Measurements from ENCODE around the gene LRRC26.

LRRC26 gene

DNA sequence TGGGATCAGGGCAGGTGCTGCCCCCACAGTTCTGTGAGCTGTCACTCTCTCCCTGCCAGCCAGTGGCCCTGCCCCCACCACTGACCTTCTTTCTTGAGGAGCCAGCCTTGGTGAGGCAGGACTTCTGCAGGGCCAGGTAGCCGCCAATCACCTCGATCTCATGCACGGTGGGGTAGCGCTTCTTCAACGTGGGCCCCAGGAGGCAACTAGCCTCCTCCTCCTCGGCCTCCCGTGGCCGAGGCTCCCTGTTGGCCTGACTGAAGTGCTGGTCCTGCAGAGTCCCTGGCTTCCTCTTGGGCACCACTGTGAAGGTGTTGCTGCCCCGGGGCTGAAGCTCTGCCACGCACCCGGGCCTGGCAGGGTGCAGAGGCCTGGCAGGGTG is 29.0 kb upstream of the LRRC26 start:
- DNase-seq = no peak

DNA sequence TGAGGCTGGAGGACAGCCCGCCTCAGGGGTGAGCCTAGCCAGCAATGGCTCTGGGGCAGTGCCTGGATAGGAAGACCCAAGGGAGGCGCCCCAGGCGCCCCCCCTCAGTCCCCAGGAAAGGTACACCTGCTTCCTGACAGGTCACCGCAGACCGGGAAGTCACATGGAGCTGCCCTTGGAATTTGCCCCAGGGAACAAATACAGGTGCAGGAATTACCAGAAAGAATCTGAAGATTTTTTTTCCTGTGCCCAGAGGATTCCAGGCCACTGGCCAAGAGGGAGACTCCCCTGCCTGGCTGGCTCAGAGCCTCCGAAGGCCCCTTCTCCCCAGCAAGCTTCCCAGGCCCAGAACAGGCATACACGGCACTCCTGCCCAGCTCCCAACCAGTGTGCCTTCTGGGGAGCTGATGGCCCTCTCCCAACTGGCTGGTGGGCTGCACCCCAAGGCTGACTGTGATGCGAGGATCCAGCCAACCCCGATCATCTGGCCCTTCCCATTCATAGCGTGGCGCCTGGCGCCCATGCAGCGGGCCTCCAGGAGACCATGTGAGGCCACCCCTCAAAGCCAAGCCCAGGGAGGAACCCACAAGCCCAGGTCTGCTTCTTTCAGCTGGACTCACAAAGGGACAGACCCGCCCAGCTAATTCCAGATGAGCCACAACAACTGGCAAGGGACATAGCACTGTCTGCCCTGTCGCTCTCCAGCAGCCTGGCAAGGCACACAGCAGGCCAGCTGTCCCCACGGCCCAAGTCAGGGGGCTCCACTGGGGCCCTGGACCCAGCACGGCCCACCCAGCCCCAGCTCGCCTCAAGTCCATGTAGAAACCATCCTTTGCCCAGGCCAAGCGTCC is 28.4 kb upstream of the LRRC26 start:
- DNase-seq = no peak

DNA sequence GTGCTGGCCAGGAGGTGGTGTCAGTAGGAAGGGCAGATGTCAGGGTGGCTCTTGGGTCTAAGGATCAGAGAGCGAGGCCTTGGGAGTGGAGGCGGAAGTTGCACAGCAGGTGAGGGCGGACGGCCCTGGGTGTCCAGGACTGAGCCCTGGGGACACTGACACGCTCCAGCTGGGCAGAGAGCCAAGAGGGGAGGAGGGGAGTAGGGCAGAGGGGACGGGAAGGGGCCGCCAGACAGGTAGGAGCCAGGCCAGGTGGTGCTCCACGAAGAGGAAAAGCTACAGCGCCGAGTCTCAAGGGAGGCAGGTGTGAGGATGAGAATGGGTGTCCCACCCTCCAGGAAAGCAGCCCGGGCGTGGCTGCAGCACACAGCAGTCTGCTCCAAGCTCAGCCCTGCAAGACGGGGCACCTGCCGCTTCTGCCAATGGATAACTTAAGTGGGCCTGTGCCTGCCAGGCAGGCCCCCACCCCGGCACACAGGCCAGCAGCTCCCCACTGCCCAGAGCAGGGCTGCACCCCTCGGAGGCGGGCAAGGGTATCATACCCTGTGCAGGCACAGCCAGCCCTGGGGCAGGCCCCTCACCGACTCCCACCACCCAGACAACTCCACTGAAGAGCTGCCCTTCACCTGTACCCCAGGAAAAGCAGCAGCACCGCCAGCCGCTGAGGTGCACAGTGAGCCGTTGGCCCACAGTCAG is 25.8 kb upstream of the LRRC26 start:
- DNase-seq = peak; percentile 90

DNA sequence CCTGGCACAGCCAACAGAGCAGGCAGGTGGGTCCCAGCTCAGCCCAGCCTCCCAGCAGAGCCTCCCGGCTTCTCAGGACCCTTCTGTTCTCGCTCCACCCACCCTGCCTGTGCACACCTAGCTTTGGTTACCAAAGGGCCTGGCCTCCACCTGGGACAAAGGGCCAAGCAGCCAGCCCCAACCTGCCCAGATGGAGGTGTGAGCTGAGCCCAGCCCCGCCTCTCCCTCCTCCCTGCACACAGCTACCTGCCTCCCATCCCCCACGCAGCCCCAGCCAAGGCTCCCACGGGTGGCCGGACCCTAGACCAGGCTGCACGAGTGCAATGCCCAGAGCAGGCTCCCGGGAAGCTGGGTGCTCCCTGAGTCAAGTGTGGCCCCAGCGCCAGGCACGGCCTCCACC is 25.1 kb upstream of the LRRC26 start:
- peak; percentile 89 for DNase-seq

DNA sequence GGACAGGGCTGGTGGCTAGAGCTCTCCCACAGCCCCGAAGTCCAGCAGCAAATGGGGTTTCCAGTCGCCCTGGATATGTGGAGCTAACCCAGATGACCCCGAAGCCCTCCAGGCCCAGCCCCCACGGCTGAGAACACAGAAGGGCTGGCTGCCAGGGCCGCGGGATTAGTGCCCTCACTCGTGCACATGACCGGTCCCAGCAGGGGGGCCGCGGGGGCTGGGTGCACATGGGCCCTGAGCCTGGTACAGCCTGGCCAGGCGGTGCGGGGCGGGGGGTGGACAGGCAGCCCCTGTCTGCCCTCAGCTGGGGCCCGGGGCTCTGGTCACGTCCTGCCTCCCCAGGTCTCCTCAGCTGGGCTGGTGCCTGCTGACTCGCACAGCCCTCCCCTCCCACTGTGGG is 24.5 kb upstream of the LRRC26 start:
- DNase-seq = peak; percentile 23

DNA sequence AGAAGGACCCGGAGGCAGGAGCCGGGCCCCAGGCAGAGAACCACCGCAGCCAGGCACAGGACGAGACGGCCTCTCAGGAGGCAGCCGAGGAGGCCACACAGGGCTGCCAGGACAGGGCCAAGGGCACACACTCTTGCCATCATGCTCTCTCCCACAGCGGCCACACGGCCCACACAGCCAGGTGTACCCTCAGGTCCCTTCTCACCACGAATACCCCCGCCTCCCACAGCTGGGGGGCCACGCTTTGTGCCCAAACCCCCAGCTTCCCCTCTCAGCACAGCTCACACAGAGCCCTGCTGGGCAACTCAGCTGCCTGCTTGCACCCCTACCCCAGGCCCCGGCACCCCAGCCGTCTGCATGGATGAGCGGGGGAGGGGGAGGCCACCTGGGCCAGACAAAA is 23.9 kb upstream of the LRRC26 start:
- no peak for DNase-seq

DNA sequence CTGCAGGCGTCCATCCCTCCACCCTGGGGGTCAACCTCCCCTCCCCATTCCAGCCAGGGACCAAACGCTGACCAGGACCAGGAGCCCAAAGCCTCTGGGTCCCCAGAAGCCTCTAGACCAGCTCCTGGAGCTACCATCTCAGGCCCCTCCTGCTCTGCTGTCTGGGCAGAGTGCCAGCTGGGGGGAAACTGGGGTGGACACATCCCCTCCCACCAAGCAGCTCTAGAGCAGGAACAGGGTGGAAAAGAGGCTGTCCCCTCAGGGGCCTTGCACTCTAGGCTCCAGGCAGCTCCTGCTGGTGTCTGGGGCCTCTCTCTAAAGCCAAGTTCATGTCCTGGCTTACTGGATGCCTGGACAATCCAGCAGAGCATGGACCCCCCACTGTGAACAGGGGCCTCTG is 23.0 kb upstream of the LRRC26 start:
- no peak for DNase-seq

DNA sequence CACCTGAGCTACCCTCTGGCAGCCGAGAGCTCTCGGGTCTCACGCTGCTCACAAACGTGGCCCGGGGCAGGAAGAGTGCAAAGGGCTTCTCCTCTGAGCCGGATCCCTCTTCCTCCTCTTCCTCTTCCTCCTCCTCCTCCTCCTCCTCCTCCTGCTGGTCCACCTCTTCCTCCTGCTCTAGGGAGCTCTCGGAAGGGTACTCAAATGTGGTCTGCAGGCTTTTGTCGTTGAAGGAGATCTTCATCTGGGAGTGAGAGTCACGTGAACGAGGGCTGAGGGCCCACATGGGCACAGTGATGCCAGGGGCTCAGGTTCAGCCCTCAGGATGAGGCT is 22.6 kb upstream of the LRRC26 start:
- no peak for DNase-seq

DNA sequence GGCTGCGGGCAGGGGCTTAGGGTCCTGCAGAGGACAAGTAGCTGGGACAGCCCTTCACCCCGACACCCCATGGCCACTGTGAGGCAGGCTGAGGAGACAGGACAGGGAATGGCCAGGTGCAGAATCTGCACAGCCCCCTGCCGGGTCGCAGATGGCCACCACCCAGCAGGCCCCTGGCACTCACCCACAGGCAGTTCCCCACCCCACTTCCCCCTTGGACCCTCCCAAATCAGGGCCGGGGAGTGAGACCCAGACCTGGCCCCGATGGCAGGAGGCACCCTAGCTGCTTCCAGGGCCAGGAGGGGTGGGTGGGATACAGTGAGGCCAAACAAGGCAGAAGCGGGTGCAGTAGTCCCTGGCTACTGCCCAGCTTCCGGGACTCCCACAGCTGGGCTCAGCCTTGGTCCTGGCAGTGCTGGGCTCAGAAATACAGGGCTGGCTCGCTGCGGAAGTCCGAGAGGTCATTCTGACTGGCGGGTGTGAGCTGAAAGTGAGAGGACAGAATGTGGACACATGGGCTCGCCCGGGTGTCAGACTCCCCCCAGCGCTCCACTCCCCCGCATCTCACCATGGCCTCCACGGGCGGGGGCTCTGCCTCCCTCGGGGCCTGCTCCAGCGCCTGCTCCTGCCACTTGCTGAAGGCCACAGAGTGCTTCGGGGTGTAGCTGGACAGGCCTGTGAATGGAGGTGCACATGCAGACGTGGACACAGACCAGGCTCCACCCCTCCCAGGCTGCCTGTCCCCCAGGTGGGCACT is 22.0 kb upstream of the LRRC26 start:
- DNase-seq = no peak

DNA sequence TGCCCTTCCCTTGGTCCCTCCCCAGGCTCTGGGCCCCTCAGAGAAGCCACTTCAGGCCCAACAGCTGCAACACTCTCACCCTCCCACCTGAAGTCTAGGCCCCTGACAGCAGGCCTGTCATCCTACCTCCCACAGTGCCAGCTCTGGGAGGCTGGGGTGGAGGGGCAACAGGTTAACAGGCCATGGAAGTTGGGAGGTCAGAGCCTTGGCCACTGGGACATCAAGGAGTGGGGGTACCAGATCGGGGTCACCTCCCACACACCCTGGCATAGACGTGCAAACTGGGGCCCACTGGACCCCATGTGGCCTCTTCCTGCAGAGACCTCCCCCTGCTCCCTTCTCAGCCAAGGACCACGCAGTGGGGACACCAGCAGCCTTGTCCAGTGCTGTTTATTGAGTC is 21.4 kb upstream of the LRRC26 start:
- DNase-seq = no peak

DNA sequence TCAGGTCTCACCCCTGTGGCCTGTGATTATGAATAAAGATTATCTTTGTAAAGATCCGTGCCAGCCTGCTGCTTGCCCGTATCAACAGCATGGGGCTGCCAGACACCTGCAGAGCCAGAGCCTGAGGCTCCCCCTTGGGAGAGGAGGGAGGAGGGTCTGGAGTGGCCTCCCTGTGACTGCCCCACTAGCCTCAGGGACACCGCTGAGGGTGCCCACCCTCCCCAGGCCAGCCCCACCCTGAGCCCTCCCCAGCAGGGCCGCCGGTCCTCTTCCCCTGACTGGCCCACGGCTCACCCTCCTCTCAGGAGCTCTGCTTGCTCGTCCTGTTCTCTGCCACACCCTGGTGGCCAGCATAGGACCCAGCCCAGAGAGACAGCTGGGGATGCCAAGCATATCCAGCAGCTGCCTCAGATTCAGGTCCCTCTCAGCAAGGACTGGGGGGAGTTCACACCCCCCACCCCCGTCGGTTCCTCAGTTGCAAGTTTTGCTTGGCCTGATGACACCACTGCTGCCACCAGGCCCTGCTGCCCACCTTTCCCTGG is 20.5 kb upstream of the LRRC26 start:
- DNase-seq = no peak

DNA sequence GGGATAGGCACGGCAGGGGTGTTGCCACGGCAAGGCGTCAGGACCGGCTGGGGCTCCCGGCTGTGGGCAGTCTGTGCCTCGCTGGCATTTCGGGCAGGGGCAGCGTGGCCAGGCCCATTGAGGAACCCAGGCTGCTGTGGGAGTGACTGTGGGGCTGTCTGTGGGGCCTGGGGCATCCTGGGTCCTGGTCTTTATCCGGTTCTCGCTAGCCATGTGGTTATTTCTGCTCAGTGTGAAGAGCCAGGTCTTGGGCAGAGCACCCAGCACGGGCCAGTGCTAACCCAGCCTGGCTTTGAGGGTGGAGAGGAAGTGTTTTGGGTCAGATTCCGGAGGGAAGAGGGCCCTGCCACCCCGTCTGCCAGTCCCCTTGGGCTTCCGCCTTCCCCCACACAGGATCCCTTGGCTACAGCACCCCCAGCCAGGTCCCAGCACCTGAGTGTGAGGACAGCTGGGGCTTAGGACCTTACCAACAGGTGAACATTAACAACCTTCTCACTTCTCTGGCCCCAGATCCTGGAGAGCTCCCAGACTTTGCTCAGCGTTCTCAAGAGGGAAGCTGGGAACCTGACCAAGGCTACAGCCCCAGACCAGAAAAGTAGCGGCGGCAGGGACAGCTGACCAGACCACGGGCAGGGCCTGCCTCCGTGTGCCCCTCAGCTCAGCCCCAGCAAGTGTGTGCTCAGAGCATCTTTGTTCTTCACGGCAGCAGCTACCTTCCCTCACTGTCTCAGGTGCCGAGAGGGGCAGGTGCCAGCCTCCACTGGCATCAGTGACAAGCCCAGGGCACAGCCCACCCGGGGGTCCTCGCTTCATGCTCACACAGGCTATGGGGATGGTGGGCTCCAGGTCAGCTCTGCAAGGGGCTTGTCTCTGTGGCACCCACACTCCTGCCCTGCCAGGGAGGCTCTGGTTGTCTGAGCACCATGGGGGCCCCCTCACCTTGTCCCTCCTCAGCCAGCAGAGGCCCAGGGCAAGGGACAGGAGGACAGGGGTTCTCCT is 19.7 kb upstream of the LRRC26 start:
- no peak for DNase-seq

DNA sequence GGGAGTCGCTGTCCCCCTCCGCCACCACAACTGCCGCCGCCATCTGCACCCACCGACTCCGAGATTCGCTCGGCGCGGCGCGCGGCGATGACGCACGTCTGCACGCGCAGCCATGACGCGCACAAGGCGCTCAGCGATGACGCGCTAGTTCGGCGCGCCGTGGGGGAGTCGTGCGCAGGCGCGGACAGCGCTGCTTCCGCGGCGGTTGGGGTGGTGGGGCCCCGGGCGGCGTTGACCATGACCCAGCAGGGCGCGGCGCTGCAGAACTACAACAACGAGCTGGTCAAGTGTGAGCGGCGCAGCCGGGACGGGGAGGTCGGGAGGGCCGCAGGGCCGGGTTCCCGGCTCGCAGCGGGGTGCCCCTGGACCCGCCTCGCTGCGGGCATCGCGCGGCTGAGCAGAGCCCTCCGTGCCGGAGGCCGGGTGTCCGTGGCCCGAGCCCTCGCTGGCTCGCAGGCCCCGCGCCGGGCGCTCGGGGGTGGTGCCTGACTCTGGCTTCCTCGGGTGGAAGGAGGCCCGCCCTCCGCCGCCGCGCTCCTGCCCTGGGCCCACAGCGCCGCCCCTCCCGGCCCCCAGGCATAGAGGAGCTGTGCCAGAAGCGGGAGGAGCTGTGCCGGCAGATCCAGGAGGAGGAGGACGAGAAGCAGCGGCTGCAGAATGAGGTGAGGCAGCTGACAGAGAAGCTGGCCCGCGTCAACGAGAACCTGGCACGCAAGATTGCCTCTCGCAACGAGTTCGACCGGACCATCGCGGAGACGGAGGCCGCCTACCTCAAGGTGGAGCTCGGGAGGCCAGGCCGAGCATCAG is 18.8 kb upstream of the LRRC26 start, which contains the start of the genes ANAPC2 and SSNA1:
Gene ANAPC2 (minus strand): TSS at position 71 of the 807 bp plus-strand sequence. CDS start 28 bp downstream, at position 43.
Gene SSNA1 (plus strand): TSS at position 187 of the 807 bp plus-strand sequence. CDS start 51 bp downstream, at position 238.
- DNase-seq = peak; percentile 85

DNA sequence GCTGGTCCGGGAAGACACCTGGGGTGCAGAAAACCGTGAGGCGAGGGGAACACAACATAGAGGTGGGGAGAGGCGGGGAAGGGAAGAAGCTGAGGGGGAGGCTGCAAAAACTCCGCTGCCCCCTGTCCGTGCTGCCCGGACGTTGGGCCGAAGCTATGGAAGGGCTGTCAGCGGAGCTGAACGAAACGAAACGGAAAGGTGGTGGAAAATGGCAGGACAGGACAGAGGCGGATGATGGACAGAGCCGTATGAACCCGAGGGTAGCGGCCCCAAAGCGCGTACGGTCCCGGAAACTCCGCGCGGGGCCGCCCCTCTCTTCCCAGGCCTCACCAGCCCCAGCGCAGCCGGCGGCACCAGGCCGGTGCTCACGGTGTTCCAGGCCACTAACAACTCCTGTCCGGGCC is 18.2 kb upstream of the LRRC26 start:
- no peak for DNase-seq

DNA sequence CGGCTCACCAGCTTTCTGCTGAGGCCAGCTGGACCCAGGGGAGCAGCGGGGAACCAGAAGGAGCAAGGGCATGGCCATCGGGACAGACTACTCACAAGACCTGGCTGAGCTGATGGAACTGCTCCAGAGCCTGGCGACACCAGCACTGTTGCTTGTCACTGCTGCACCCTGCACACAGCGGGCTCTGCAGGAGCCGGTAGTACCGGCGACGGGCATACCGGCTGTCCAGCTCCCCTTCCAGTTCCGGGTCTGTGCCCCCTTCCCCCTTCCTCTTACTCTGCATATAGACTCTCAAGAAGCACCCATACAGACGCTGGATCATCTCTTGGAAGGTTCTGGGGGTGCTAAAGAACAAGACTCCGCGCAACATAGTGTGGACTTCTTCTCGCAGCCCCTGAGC is 17.5 kb upstream of the LRRC26 start:
- DNase-seq = no peak

DNA sequence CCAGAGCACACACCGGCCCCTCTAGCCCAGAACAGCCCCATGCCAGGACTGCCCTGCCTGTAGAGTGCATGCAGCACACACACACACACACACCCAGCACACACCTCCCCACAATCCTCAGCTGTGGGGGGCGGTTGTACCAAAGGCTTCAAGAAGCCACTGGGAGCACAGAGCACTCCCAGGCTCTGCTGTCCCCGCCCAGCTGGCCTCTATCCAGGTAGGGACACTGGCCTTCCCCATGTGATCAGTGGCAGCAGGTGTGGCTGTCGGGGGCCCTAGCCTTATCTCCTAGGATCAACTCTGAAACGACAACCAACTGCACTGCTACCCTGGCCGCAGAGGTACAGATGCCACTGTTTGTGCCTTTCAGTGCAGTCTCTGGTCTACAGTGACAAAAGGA is 16.5 kb upstream of the LRRC26 start:
- DNase-seq = no peak

DNA sequence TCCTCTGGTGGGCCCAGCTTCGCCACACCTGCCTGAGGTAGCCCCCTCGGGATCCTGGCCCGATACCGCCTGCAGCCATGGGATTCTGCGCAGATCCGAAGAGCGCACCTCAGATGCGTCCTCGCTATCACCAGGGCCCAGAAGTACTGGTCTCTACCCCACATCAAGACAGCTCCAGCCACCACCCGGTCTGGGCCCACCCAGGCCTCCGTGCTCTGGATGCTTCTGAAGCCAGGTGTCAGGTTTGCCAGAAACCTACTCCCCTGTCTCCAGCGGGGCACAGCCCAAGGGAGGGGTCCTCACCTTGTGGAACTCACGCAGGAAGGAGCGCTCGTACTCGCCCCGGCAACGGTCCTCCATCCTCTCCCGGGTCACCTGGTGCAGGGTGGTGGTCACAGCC is 16.1 kb upstream of the LRRC26 start:
- no peak for DNase-seq

DNA sequence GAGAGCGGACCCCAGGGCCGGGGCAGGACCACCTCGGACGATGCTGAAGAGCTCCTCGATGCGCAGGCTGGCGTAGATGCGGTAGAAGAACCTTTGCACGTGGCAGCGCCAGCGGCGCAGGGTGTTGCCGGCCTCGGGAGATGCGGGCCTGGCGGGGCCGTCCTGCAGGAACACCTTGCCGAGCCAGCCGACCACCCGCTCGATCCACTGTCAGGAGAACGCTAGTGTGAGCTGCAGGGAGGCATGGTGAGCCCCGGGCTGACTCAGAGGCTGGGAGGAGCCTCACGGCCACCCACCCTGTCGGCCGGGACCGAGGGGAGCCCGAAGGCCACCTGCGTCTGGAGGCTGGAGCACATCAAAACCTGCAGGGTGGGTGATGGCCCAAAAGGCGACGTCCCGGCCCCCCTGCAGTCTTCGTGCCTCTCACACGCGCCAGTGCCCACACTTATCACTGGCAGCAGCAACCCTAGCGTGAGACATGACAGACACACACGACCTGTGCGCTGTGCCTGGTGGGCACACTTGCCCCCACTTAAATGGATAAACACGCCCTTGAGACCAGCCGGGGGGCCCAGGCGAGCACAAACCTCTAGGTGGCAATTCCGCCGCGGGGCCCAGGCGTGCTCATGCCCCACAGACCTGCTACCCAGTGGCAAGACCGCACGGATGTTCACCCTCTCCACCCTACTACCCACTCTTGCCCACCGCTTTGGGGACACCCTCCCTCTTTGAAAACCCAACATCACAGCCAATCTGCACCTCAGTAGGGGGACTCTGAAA is 15.2 kb upstream of the LRRC26 start:
- DNase-seq = no peak

DNA sequence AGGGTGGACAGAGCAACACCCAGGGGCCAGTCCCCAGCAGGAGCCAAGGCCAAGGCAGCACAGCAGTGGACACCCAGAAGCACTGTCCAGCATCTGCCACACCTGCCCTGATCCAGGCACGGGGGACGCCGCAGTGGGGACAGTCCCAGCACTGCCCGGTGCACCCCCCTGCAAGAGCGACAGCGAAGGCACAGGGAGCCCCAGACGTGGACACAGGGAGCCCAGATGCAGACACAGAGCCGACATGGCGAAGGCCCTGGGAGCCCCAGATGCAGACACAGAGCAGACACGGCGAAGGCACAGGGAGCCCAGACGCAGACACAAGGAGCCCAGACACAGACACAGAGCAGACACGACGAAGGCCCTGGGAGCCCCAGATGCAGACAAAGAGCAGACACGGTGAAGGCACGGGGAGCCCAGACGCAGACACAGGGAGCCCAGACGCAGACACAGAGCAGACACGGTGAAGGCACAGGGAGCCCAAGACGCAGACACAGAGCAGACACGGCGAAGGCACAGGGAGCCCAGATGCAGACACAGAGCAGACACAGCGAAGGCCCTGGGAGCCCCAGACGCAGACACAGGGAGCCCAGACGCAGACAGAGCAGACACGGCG is 14.2 kb upstream of the LRRC26 start:
- DNase-seq = no peak

DNA sequence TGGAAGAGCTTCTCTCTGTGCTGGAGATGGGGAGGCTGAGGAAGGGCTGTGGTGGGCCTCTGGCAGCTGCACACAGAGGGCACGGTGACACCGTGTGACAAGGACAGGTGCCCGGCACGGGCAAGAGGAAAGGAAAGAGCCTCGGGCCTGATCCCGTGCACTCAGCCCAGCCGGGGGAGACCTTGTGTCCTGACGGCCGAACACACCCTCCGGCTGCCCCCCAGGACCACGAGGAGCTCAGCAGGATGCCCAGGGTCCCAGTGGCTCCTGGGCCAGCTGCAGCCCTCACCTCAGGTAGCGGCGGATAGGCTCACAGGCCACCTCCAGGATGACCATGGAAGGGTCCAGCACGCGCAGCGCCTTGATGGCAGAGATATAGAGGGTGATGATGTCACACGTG is 13.0 kb upstream of the LRRC26 start:
- DNase-seq = no peak
